LNCAP (cell line): ENCODE data around the gene LRBA.
A peak's percentile ranks its signal among the peaks of the same experiment; 100 is the strongest.

Experiments used
- CTCF ChIP-seq: fragments of 450-650 bp; IDR thresholded peaks from 2 replicates; pipeline ENCODE4 v1.5.1; 2017; ENCODE audit warnings: mild to moderate bottlenecking

LRBA gene

DNA sequence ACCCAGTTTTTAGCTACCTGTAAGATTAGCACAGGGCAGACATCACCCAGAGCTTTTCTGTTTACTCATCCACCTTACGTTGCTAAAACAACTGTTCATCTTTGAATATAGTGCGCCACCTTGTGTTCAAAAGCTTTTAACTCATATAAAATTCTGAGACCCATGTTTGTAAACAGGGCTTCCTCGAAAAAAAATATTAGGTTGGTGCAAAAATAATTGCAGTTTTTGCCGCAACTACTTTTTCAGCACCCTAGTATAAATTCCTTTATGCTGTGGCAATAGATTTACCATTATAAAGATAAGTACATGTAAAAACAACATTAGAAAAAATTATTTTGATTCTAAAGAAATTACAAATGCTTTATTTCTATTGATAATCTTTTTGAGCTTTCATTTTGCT lies 147.9 kb downstream of the LRBA start:
- peak; percentile 50 for TF ChIP-seq CTCF

DNA sequence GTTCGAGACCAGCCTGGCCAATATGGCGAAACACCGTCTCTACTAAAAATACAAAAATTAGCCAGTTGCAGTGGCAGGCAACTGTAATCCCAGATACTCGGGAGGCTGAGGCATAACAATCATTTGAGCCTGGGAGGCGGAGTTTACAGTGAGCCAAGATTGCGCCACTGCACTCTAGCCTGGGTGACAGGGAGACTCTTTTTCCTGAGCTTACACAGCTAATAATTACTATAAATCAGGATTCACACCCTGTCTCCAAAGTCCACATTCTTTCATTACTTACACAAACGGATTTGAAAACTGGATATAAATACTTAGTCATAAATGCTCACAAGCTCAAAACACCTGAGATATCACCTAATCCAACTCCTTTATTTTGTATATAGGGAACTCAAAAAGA lies 151.6 kb downstream of the LRBA start:
- no peak for TF ChIP-seq CTCF

- TF ChIP-seq CTCF, result no peak
Measured at GRCh38 chr4:150862829-150863228, 152.3 kb downstream of the LRBA start.

GRCh38 chr4:150859453-150859852 lies 155.6 kb downstream of the LRBA start:
- TF ChIP-seq CTCF, result no peak

GRCh38 chr4:150855981-150856510 lies 159.0 kb downstream of the LRBA start:
- no peak for TF ChIP-seq CTCF

DNA sequence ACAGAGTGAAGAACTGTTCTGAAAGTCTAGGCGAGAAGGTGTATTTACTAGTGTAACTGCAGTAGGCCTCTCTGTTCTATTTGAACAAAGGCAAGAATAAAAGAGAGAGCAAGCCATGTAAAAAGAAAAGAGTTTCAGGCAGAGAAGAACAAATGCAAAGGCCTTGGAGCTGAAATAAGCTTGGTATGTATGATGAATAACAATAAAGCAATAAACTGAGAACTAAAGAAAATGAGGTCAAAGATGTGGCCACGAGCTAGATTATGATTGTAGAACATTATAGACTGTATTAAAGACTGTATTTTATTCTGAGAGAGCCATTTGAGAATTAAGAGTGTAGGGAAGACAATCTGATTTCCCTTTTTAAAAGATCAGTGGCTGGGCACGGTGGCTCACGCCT lies 160.5 kb downstream of the LRBA start:
- TF ChIP-seq CTCF, result no peak

- no peak for TF ChIP-seq CTCF
Measured at GRCh38 chr4:150853882-150854281, 161.2 kb downstream of the LRBA start.

DNA sequence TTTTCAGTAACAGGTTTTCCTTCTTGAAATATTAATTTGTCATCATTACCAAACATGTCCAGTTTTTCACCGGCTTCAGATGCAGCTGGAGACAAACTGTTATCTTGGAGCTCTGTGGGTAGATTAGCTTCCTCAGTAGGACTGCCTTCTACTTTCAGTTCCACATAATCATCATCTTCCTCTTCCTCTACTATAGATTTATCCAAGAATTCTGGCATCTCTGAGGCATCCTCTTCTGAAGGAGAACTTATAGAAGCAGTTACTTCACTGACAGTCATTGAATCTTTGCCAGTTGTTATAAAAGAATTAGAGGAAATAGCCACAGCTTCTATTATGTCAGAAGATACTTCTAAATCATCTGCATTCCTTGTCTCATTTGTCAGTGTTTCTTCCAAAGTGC lies 162.9 kb downstream of the LRBA start:
- TF ChIP-seq CTCF, result no peak
